Nephron progenitor cell (in vitro differentiated cells): ENCODE data around the gene TESPA1.
A peak's percentile ranks its signal among the peaks of the same experiment; 100 is the strongest.

Experiments
- DNase-seq: peaks from one replicate; pipeline ENCODE4 v3.0.0; 2021
- H3K27ac Mint-ChIP-seq: 2 replicates; pipeline ENCODE4 v1.8.0; 2021; ENCODE audit warnings: mild to moderate bottlenecking, moderate library complexity, mixed read lengths
- H3K27me3 Mint-ChIP-seq: 2 replicates; pipeline ENCODE4 v1.8.0; 2021; ENCODE audit warnings: mild to moderate bottlenecking, low read depth, mixed read lengths; ENCODE audit not compliant: poor library complexity
- H3K36me3 Mint-ChIP-seq: 2 replicates; pipeline ENCODE4 v1.8.0; 2021; ENCODE audit warnings: low read depth, mixed read lengths
- H3K4me1 Mint-ChIP-seq: 2 replicates; pipeline ENCODE4 v1.8.0; 2021; ENCODE audit warnings: mixed read lengths
- H3K4me3 Mint-ChIP-seq: 2 replicates; pipeline ENCODE4 v1.8.0; 2021; ENCODE audit warnings: mild to moderate bottlenecking, moderate library complexity, mixed read lengths
- H3K9me3 Mint-ChIP-seq: 2 replicates; pipeline ENCODE4 v1.8.0; 2021; ENCODE audit warnings: mild to moderate bottlenecking, moderate library complexity, mixed read lengths
- CTCF ChIP-seq: fragments of 200-600 bp; sonication (generic); IDR thresholded peaks from 2 replicates; pipeline ENCODE4 v1.5.0; 2021; ENCODE audit warnings: antibody characterized with exemption

TESPA1 gene

GRCh38 chr12:55017416-55017925 lies 32.9 kb upstream of the TESPA1 start:
- no peak overlapping the region for H3K4me3 Mint-ChIP-seq
- H3K27ac Mint-ChIP-seq, result no peak overlapping the region
- no peak for TF ChIP-seq CTCF
- DNase-seq, result peak; percentile 42
- H3K9me3 Mint-ChIP-seq, result peaks cover 17% of the 10 kb centered on the region
- H3K4me1 Mint-ChIP-seq, result peaks cover 37% of the 10 kb centered on the region
- peaks cover 28% of the 10 kb centered on the region for H3K27me3 Mint-ChIP-seq
- H3K36me3 Mint-ChIP-seq, result peaks cover 4% of the 10 kb centered on the region

GRCh38 chr12:55008944-55009585 lies 24.5 kb upstream of the TESPA1 start:
- TF ChIP-seq CTCF, result no peak
- Mint-ChIP-seq H3K9me3 (peaks cover 21% of the 10 kb centered on the region), H3K4me3 (no peak overlapping the region), H3K36me3 (peaks cover 5% of the 10 kb centered on the region), H3K4me1 (peaks cover 21% of the 10 kb centered on the region), H3K27me3 (peaks cover 9% of the 10 kb centered on the region), H3K27ac (no peak overlapping the region)
- DNase-seq, result no peak

GRCh38 chr12:55002355-55002754 lies 17.8 kb upstream of the TESPA1 start:
- no peak for TF ChIP-seq CTCF
- peaks cover 6% of the 10 kb centered on the region for H3K27me3 Mint-ChIP-seq
- DNase-seq, result no peak
- H3K36me3 Mint-ChIP-seq, result no peaks in the 10 kb centered on the region
- H3K27ac Mint-ChIP-seq, result no peak overlapping the region
- H3K4me3 Mint-ChIP-seq, result no peak overlapping the region
- no peaks in the 10 kb centered on the region for H3K4me1 Mint-ChIP-seq
- H3K9me3 Mint-ChIP-seq, result peaks cover 6% of the 10 kb centered on the region

GRCh38 chr12:55001198-55001868 lies 16.8 kb upstream of the TESPA1 start:
- DNase-seq, result no peak
- peaks cover 8% of the 10 kb centered on the region for H3K4me1 Mint-ChIP-seq
- H3K4me3 Mint-ChIP-seq, result no peak overlapping the region
- H3K9me3 Mint-ChIP-seq, result no peaks in the 10 kb centered on the region
- H3K36me3 Mint-ChIP-seq, result no peaks in the 10 kb centered on the region
- peaks cover 6% of the 10 kb centered on the region for H3K27me3 Mint-ChIP-seq
- TF ChIP-seq CTCF, result no peak
- H3K27ac Mint-ChIP-seq, result no peak overlapping the region

- no peaks in the 10 kb centered on the region for H3K9me3 Mint-ChIP-seq
- H3K27me3 Mint-ChIP-seq, result peaks cover 7% of the 10 kb centered on the region
- no peak for DNase-seq
- no peak overlapping the region for H3K4me3 Mint-ChIP-seq
- no peaks in the 10 kb centered on the region for H3K36me3 Mint-ChIP-seq
- no peak overlapping the region for H3K27ac Mint-ChIP-seq
- peaks cover 8% of the 10 kb centered on the region for H3K4me1 Mint-ChIP-seq
- TF ChIP-seq CTCF, result no peak
Observed at GRCh38 chr12:54998958-54999510, 14.5 kb upstream of the TESPA1 start.
